Endodermal cell (in vitro differentiated cells): ENCODE data around the gene JAZF1. TPM values are rescaled to one million over a fixed set of nuclear protein-coding genes. Genes with fewer than 3 reads are reported as not detected.

Experiments
- DNase-seq: peaks from one replicate; pipeline ENCODE4 v3.0.0-alpha.2; 2017
- H3K27ac ChIP-seq: 2 replicates; pipeline ENCODE4 v1.5.1; 2013; ENCODE audit warnings: mild to moderate bottlenecking, low read depth, low read length, moderate library complexity
- H3K27me3 ChIP-seq: 2 replicates; pipeline ENCODE4 v1.6.1; 2013; ENCODE audit warnings: mild to moderate bottlenecking, low read length, moderate library complexity; ENCODE audit not compliant: insufficient read depth, control insufficient read depth, poor library complexity, severe bottlenecking
- H3K36me3 ChIP-seq: 2 replicates; pipeline ENCODE4 v1.7.0; 2013; ENCODE audit warnings: mild to moderate bottlenecking, low read length, moderate library complexity; ENCODE audit not compliant: control insufficient read depth, insufficient read depth
- H3K4me1 ChIP-seq: one replicate; pipeline ENCODE4 v1.7.0; 2013; ENCODE audit warnings: low read length; ENCODE audit not compliant: control insufficient read depth, insufficient read depth
- H3K4me3 ChIP-seq: 2 replicates; pipeline ENCODE4 v1.5.1; 2013; ENCODE audit warnings: mild to moderate bottlenecking, low read length, moderate library complexity
- H3K9ac ChIP-seq: 2 replicates; pipeline ENCODE4 v1.6.1; 2013; ENCODE audit warnings: mild to moderate bottlenecking, low read length, moderate library complexity; ENCODE audit not compliant: poor library complexity, severe bottlenecking; ENCODE audit errors: extremely low read depth
- H3K9me3 ChIP-seq: 2 replicates; pipeline ENCODE4 v1.6.1; 2013; ENCODE audit warnings: mild to moderate bottlenecking, low read length, moderate library complexity; ENCODE audit not compliant: control insufficient read depth
- H3K27ac Mint-ChIP-seq: 2 replicates; pipeline ENCODE4 v1.8.0; 2020; ENCODE audit warnings: mixed read lengths
- H3K27me3 Mint-ChIP-seq: 2 replicates; pipeline ENCODE4 v1.8.0; 2021; ENCODE audit warnings: mild to moderate bottlenecking, mixed read lengths; ENCODE audit not compliant: insufficient read depth
- H3K36me3 Mint-ChIP-seq: 2 replicates; pipeline ENCODE4 v1.8.0; 2020; ENCODE audit warnings: low read depth, mixed read lengths
- H3K4me1 Mint-ChIP-seq: 2 replicates; pipeline ENCODE4 v1.8.0; 2020; ENCODE audit warnings: mixed read lengths
- H3K4me3 Mint-ChIP-seq: 2 replicates; pipeline ENCODE4 v1.8.0; 2020; ENCODE audit warnings: mild to moderate bottlenecking, moderate library complexity, mixed read lengths
- H3K9me3 Mint-ChIP-seq: 2 replicates; pipeline ENCODE4 v1.8.0; 2020; ENCODE audit warnings: mild to moderate bottlenecking, mixed read lengths
- WGBS, 2 experiments: methylation state at CpG; one replicate each; pipeline versions ENCODE4 v1.1.5 to v1.1.7; 2013; ENCODE audit warnings: missing lambda C conversion rate in 2 of 2, mixed read lengths in 1 of 2; ENCODE audit not compliant: insufficient coverage in 1 of 2, insufficient read length in 1 of 2; 5-methylcytosine and 5-hydroxymethylcytosine counted together
- total RNA-seq, 2 donors: library from RNA; stranded (reverse); fragmentation: NEBNext Ultra II Directional in 1 of 2; extraction: Animal tissue kit (Norgen Biotek cat#: 25700) in 1 of 2; gene quantifications; 2 replicates in 1 of 2; 3 replicates in 1 of 2; pipeline ENCODE4 v1.2.1, GENCODE V29; 2021
- TF ChIP-seq, protein P1 (sequence below): fragments of 200-600 bp; sonication (generic); conservative IDR thresholded peaks from 2 replicates; pipeline ENCODE4 v1.5.0; 2021; ENCODE audit warnings: antibody characterized with exemption, mild to moderate bottlenecking

Gene JAZF1
- total RNA-seq, 2 donors from 2014 or later = 18.3 to 33.6 TPM

DNA sequence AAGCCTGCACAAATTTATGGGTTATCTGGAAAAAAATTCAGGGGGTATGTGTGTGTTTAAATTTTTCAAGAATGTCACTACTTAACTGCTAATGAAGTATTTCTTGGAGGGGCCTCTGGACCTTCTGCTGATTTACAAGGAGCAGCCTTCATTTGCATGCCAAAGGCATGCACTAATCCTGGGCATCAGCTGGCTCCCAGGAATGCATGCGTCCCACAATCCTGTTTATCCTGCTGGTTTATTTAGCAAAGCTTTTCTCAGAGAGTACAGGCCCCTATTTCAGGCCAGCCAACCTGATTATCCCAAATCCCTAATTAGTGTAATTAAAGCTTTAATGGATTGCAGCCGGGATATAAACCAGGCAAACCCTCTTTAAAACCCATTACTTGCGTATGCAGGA, 270.3 kb downstream of the JAZF1 start:
- Histone ChIP-seq H3K36me3 (no peaks in the 10 kb centered on the region), H3K27me3 (no peaks in the 10 kb centered on the region), H3K4me1 (peaks cover 3% of the 10 kb centered on the region), H3K9me3 (no peaks in the 10 kb centered on the region), H3K27ac (no peak overlapping the region), H3K9ac (no peak overlapping the region), H3K4me3 (no peak overlapping the region)
- peaks cover 63% of the 10 kb centered on the region for H3K4me1 Mint-ChIP-seq
- H3K27ac Mint-ChIP-seq = peak overlapping the region; percentile 55
- H3K36me3 Mint-ChIP-seq = no peaks in the 10 kb centered on the region
- H3K4me3 Mint-ChIP-seq = peak overlapping the region; percentile 13
- 39 to 80% methylated on average over 1 to 3 of the region's 3 CpGs for WGBS, 2 experiments
- H3K27me3 Mint-ChIP-seq = no peaks in the 10 kb centered on the region
- TF ChIP-seq, protein P1, sequence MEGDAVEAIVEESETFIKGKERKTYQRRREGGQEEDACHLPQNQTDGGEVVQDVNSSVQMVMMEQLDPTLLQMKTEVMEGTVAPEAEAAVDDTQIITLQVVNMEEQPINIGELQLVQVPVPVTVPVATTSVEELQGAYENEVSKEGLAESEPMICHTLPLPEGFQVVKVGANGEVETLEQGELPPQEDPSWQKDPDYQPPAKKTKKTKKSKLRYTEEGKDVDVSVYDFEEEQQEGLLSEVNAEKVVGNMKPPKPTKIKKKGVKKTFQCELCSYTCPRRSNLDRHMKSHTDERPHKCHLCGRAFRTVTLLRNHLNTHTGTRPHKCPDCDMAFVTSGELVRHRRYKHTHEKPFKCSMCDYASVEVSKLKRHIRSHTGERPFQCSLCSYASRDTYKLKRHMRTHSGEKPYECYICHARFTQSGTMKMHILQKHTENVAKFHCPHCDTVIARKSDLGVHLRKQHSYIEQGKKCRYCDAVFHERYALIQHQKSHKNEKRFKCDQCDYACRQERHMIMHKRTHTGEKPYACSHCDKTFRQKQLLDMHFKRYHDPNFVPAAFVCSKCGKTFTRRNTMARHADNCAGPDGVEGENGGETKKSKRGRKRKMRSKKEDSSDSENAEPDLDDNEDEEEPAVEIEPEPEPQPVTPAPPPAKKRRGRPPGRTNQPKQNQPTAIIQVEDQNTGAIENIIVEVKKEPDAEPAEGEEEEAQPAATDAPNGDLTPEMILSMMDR = no peak
- peak; percentile 87 for DNase-seq
- H3K9me3 Mint-ChIP-seq = no peaks in the 10 kb centered on the region

DNA sequence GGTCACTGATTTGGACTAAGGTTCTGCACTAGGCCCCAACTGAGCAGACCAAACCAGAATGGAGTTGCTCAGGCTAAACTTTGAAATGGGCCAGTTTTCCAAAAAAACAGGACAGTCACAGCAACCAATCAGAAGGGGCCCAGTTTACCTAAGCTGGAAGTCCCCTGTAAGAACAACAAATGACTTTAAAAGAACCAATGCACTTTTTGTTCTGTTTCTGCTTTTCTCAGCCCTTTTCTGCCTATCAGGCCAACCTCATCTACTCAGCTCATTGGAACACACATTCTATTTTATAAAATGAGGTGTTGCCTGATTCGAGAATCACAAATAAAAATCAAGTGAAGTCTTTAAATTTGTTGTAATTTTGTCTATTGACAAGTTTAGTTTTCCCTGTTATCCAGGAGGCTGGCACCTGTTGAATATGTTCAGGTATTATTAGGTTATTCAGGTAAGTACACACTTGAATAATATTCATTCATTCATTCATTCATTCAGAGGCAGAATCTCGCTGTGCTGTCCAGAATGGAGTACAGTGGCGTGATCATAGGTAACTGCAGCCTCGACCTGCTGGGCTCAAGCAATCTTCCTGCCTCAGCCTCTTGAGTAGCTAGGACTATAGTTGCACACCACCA, 271.9 kb downstream of the JAZF1 start:
- TF ChIP-seq, protein P1 = no peak
- WGBS, 2 experiments = 94 to 95% methylated on average over 3 to 4 of the region's 4 CpGs
- Mint-ChIP-seq H3K9me3 (no peaks in the 10 kb centered on the region), H3K4me3 (no peak overlapping the region), H3K27me3 (no peaks in the 10 kb centered on the region), H3K4me1 (peaks cover 52% of the 10 kb centered on the region), H3K27ac (no peak overlapping the region), H3K36me3 (no peaks in the 10 kb centered on the region)
- Histone ChIP-seq H3K36me3 (no peaks in the 10 kb centered on the region), H3K27me3 (no peaks in the 10 kb centered on the region), H3K9me3 (no peaks in the 10 kb centered on the region), H3K4me1 (peaks cover 3% of the 10 kb centered on the region), H3K27ac (no peak overlapping the region), H3K9ac (no peak overlapping the region), H3K4me3 (no peak overlapping the region)
- no peak for DNase-seq

DNA sequence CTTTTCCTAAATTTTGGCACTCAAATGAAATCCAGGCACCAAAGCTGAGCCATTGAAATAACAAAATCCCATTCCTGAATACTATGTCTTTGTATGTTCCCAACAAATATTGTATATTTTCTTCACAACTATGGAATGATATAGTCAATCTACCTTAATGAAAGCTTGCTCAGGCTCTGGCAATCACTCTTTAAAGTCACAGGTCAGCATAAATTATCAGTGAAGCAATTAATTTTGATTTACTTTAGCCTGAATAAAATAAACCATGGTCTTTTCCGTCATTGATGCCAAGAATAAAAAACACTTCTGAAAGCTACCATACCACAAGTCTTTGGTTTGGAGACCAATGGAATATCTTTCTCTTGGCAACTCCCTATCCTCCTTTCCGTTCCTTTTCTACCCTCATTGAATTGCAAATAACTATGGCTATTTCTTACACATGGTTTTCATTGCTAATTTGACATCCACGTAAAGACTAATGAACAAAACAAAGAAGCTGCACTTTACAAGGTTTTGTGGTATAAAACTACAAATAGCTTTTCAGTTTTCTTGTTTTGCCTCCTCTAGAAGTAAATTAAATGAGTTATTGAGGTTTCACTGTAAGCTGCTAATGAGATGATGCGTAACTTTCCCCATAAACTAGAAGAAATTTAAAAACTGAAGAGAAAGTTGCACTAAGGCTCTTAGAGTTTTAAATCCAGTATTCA, 274.1 kb downstream of the JAZF1 start:
- no peaks in the 10 kb centered on the region for H3K27me3 Mint-ChIP-seq

More for the DNA sequence above, 274.1 kb downstream of the JAZF1 start:
- H3K27ac ChIP-seq = no peak overlapping the region
- no peak overlapping the region for H3K9ac ChIP-seq
- H3K36me3 Mint-ChIP-seq = peaks cover 1% of the 10 kb centered on the region
- H3K27me3 ChIP-seq = no peaks in the 10 kb centered on the region
- peaks cover 3% of the 10 kb centered on the region for H3K4me1 ChIP-seq
- TF ChIP-seq, protein P1 = no peak
- peaks cover 38% of the 10 kb centered on the region for H3K4me1 Mint-ChIP-seq
- no peak overlapping the region for H3K4me3 ChIP-seq
- no peaks in the 10 kb centered on the region for H3K9me3 Mint-ChIP-seq
- H3K4me3 Mint-ChIP-seq = no peak overlapping the region
- no peak for DNase-seq
- no peaks in the 10 kb centered on the region for H3K9me3 ChIP-seq
- H3K27ac Mint-ChIP-seq = no peak overlapping the region
- 68 to 78% methylated on average over 4 of the region's 4 CpGs for WGBS, 2 experiments
- H3K36me3 ChIP-seq = no peaks in the 10 kb centered on the region
